B cell (primary cell): Measurements from ENCODE around the gene TANC1. TPM values are rescaled to one million over a fixed set of nuclear protein-coding genes. Genes with fewer than 3 reads are reported as not detected.

Experiments used
- ATAC-seq: fragments of 200-7000 bp; cut with Tn5 transposase; one replicate; pipeline ENCODE4 v1.10.0; 2021; ENCODE audit warnings: low read depth, mild to moderate bottlenecking, moderate number of reproducible peaks, moderate library complexity
- CTCF ChIA-PET: fragments of 350-600 bp; sonication (Branson Sonifier 250); formaldehyde crosslinking; loops from one replicate; lab custom pipeline; 2021; ENCODE audit warnings: antibody characterized with exemption, inconsistent platforms; lab: Charles Lee
- POLR2A ChIA-PET: fragments of 350-600 bp; sonication (Branson Sonifier 250); formaldehyde crosslinking; loops from one replicate; lab custom pipeline; 2021; ENCODE audit warnings: antibody characterized with exemption; lab: Charles Lee
- DNase-seq: peaks from one replicate; pipeline ENCODE4 v3.0.0; 2013
- H2AFZ ChIP-seq: 2 replicates; pipeline ENCODE4 v1.6.1; 2012; ENCODE audit warnings: mild to moderate bottlenecking, low read depth, low read length; ENCODE audit not compliant: insufficient read depth, poor library complexity, severe bottlenecking
- H3K27ac ChIP-seq, 2 donors: 1 replicate in 1 of 2; 2 replicates in 1 of 2; pipeline ENCODE4 v1.5.1; 2012 to 2013; ENCODE audit warnings: low read length in 2 of 2, mild to moderate bottlenecking in 2 of 2, moderate library complexity in 1 of 2
- H3K27me3 ChIP-seq, 4 experiments: fragments of 200-600 bp in 1 of 4; sonication (generic) in 1 of 4; replicated peaks in 1 of 4; 1 replicate in 2 of 4; 2 replicates in 2 of 4; pipeline versions ENCODE4 v1.6.1 to v1.7.0; 2013 to 2016; ENCODE audit warnings: low read length in 3 of 4, mild to moderate bottlenecking in 2 of 4, mixed read lengths in 1 of 4, moderate library complexity in 1 of 4; ENCODE audit not compliant: insufficient read depth in 4 of 4, control insufficient read depth in 3 of 4; ENCODE audit errors: control extremely low read depth in 1 of 4
- H3K36me3 ChIP-seq, 2 experiments: replicated peaks in 1 of 2; 1 replicate in 1 of 2; 2 replicates in 1 of 2; pipeline versions ENCODE4 v1.6.1 to v1.7.1; 2013; ENCODE audit warnings: low read length in 1 of 2; ENCODE audit not compliant: insufficient read depth in 2 of 2, control insufficient read depth in 1 of 2; ENCODE audit errors: control extremely low read depth in 1 of 2, extremely low read depth in 1 of 2
- H3K4me1 ChIP-seq, 2 donors: fragments of 200-600 bp in 1 of 2; sonication (generic) in 1 of 2; 1 replicate in 1 of 2; 2 replicates in 1 of 2; pipeline versions ENCODE4 v1.5.1 to v1.6.1; 2013 to 2017; ENCODE audit warnings: low read length in 2 of 2; ENCODE audit not compliant: control insufficient read depth in 2 of 2, insufficient read depth in 2 of 2
- H3K4me2 ChIP-seq: replicated peaks from 2 replicates; pipeline ENCODE3; 2012; ENCODE audit warnings: mild to moderate bottlenecking, low read depth, low read length; ENCODE audit not compliant: poor library complexity, severe bottlenecking
- H3K4me3 ChIP-seq, 5 experiments: fragments of 200-600 bp in 1 of 5; sonication (generic) in 1 of 5; 1 replicate in 3 of 5; 2 replicates in 2 of 5; pipeline versions ENCODE4 v1.5.1 to v1.7.0; 2011 to 2016; ENCODE audit warnings: low read length in 4 of 5, mild to moderate bottlenecking in 4 of 5, low read depth in 2 of 5, control low read depth in 1 of 5, moderate library complexity in 1 of 5; ENCODE audit not compliant: insufficient read depth in 1 of 5; ENCODE audit errors: control extremely low read depth in 1 of 5, extremely low read depth in 1 of 5
- H3K79me2 ChIP-seq: fragments of 200-600 bp; sonication (generic); one replicate; pipeline ENCODE4 v1.6.0; 2016; ENCODE audit warnings: low read length; ENCODE audit not compliant: control insufficient read depth, insufficient read depth
- H3K9ac ChIP-seq: fragments of 200-600 bp; sonication (generic); 2 replicates; pipeline ENCODE4 v1.6.1; 2017; ENCODE audit warnings: mild to moderate bottlenecking, low read length, moderate library complexity
- H3K9me3 ChIP-seq, 3 donors: one replicate each; pipeline versions ENCODE4 v1.6.1 to v1.7.1; 2013; ENCODE audit warnings: low read length in 2 of 3; ENCODE audit not compliant: control insufficient read depth in 2 of 3, insufficient read depth in 1 of 3; ENCODE audit errors: control extremely low read depth in 1 of 3
- H4K20me1 ChIP-seq: 2 replicates; pipeline ENCODE4 v1.6.0; 2012; ENCODE audit warnings: mild to moderate bottlenecking, low read length; ENCODE audit not compliant: insufficient read depth, control insufficient read depth, poor library complexity, severe bottlenecking
- H3K27ac Mint-ChIP-seq: one replicate; pipeline ENCODE4 v1.8.0; 2021; ENCODE audit warnings: mixed read lengths
- H3K27me3 Mint-ChIP-seq: one replicate; pipeline ENCODE4 v1.8.0; 2021; ENCODE audit warnings: mixed read lengths
- H3K4me1 Mint-ChIP-seq: one replicate; pipeline ENCODE4 v1.8.0; 2021; ENCODE audit warnings: mixed read lengths
- H3K4me3 Mint-ChIP-seq: one replicate; pipeline ENCODE4 v1.8.0; 2021; ENCODE audit warnings: mixed read lengths
- H3K9me3 Mint-ChIP-seq: one replicate; pipeline ENCODE4 v1.8.0; 2022; ENCODE audit warnings: mixed read lengths; ENCODE audit not compliant: insufficient read depth
- CTCF ChIP-seq: fragments of 200-600 bp; IDR thresholded peaks from one replicate; pipeline ENCODE4 v1.8.0; 2022; ENCODE audit warnings: antibody characterized with exemption, mild to moderate bottlenecking
- EZH2 ChIP-seq: IDR thresholded peaks from 2 replicates; pipeline ENCODE4 v1.6.1; 2012; ENCODE audit warnings: borderline replicate concordance, low read depth, mild to moderate bottlenecking, moderate library complexity, low read length; ENCODE audit not compliant: insufficient read depth, poor library complexity, severe bottlenecking
- WGBS: methylation state at CpG from one replicate; pipeline ENCODE4 v1.1.5; 2013; ENCODE audit warnings: missing lambda C conversion rate; ENCODE audit not compliant: insufficient coverage; 5-methylcytosine and 5-hydroxymethylcytosine counted together
- intact Hi-C: fragments of 100-400 bp; cut with micrococcal nuclease; formaldehyde crosslinking; loops from one replicate; pipeline ENCODE4 v1.10.0; 2022
- polyA plus RNA-seq: library from polyadenylated mRNA; depleted of rRNA; stranded (reverse); fragments of >200 nt; gene quantifications from 2 replicates; pipeline ENCODE4 v1.2.3, GENCODE V29; 2012
- total RNA-seq, 2 donors: library from RNA; stranded (reverse); fragments of 120-200 nt in 1 of 2; gene quantifications; 1 replicate in 1 of 2; 2 replicates in 1 of 2; pipeline versions ENCODE4 v1.2.3 to v1.2.4, GENCODE V29; 2013 to 2022

Gene TANC1
- total and polyA plus RNA-seq, 2 donors (not counting 1 experiment from before 2014, with no cell fraction given): 0.13 TPM; not detected in 1

GRCh38 chr2:159012142-159012541, 43.7 kb downstream of the TANC1 start:
- no peak overlapping the region for H3K9ac ChIP-seq
- no peaks in the 10 kb centered on the region for H3K79me2 ChIP-seq
- ChIA-PET CTCF (interaction anchor here (1.7 kb wide), 1 partner anchor 13 kb away, joined by 3 read pairs; no protein-coding TSS in a partner anchor), POLR2A (no interaction called here)
- no peak overlapping the region for H2AFZ ChIP-seq
- intact Hi-C loops: no loop called here
- ATAC-seq (no peak), DNase-seq (no peak)
- H3K27me3 Mint-ChIP-seq: peaks cover 13% of the 10 kb centered on the region
- no peaks in the 10 kb centered on the region for H4K20me1 ChIP-seq
- peaks cover 1 to 17% (median 14%) of the 10 kb centered on the region in 3 donors for H3K9me3 ChIP-seq
- no peak overlapping the region for H3K4me3 ChIP-seq
- H3K4me1 Mint-ChIP-seq: no peaks in the 10 kb centered on the region
- H3K27ac ChIP-seq: no peak overlapping the region
- H3K4me3 Mint-ChIP-seq: no peak overlapping the region
- peaks cover 21% of the 10 kb centered on the region for H3K9me3 Mint-ChIP-seq
- no peak overlapping the region for H3K27ac Mint-ChIP-seq
- TF ChIP-seq EZH2 (no peak), CTCF (no peak)
- H3K36me3 ChIP-seq: no peaks in the 10 kb centered on the region
- no peaks in the 10 kb centered on the region for H3K4me1 ChIP-seq
- WGBS: 100% methylated on average over 1 of the region's 4 CpGs
- H3K4me2 ChIP-seq: no peak overlapping the region
- H3K27me3 ChIP-seq: no peaks in the 10 kb centered on the region

- Histone ChIP-seq H3K27ac (no peak overlapping the region), H3K9ac (no peak overlapping the region), H3K27me3 (peaks cover 0 to 3% (median 0%) of the 10 kb centered on the region in 4 experiments), H3K9me3 (peaks cover 1 to 17% (median 14%) of the 10 kb centered on the region in 3 donors), H3K4me3 (no peak overlapping the region), H2AFZ (no peak overlapping the region), H3K79me2 (no peaks in the 10 kb centered on the region), H3K4me2 (no peak overlapping the region), H3K4me1 (no peaks in the 10 kb centered on the region), H4K20me1 (no peaks in the 10 kb centered on the region), H3K36me3 (no peaks in the 10 kb centered on the region)
- TF ChIP-seq CTCF: no peak
- no peak for TF ChIP-seq EZH2
- peaks cover 21% of the 10 kb centered on the region for H3K9me3 Mint-ChIP-seq
- intact Hi-C loops: no loop called here
- H3K4me3 Mint-ChIP-seq: no peak overlapping the region
- peaks cover 10% of the 10 kb centered on the region for H3K27me3 Mint-ChIP-seq
- ChIA-PET CTCF (interaction anchor here (1.7 kb wide), 1 partner anchor 14 kb away, joined by 3 read pairs; no protein-coding TSS in a partner anchor), POLR2A (no interaction called here)
- no peak overlapping the region for H3K27ac Mint-ChIP-seq
- DNase-seq (no peak), ATAC-seq (no peak)
- H3K4me1 Mint-ChIP-seq: no peaks in the 10 kb centered on the region
- no CpG with 5 or more reads among the region's 3 CpGs for WGBS
Measured at GRCh38 chr2:159013103-159013502, 44.7 kb downstream of the TANC1 start.
